NCI-H2196 treated with DMSO at 0.1 percent for 48 hours (cell line): ENCODE measurements around the gene IGLL5.

Experiments
- DNase-seq: peaks from one replicate; lab custom pipeline; 2025; ENCODE audit not compliant: unreplicated experiment; lab: John Stamatoyannopoulos, UW

IGLL5 gene

GRCh38 chr22:22858559-22858937, 29.1 kb upstream of the IGLL5 start:
- no peak for DNase-seq

- no peak for DNase-seq
These were observed 24.6 kb upstream of the IGLL5 start for GRCh38 chr22:22863001-22863400.

- DNase-seq: no peak
These were observed 22.1 kb upstream of the IGLL5 start for GRCh38 chr22:22865311-22866072.

GRCh38 chr22:22866381-22867111, 21.1 kb upstream of the IGLL5 start:
- DNase-seq: no peak

- DNase-seq: no peak
These were observed 19.5 kb upstream of the IGLL5 start for GRCh38 chr22:22867996-22868715.

- DNase-seq: no peak
These were observed 16.8 kb upstream of the IGLL5 start for GRCh38 chr22:22870577-22871404.

GRCh38 chr22:22871536-22872278, 15.9 kb upstream of the IGLL5 start:
- DNase-seq: no peak

GRCh38 chr22:22872722-22873708, 14.6 kb upstream of the IGLL5 start:
- DNase-seq: no peak

GRCh38 chr22:22877523-22878210, 9.9 kb upstream of the IGLL5 start:
- peak; percentile 6 for DNase-seq

GRCh38 chr22:22878211-22878570, 9.4 kb upstream of the IGLL5 start:
- no peak for DNase-seq

- DNase-seq: no peak
These were observed 8.6 kb upstream of the IGLL5 start for GRCh38 chr22:22878801-22879674.

- DNase-seq: no peak
These were observed 7.9 kb upstream of the IGLL5 start for GRCh38 chr22:22879675-22880155.

GRCh38 chr22:22880645-22881044, 7.0 kb upstream of the IGLL5 start:
- no peak for DNase-seq

GRCh38 chr22:22881116-22882000, 6.3 kb upstream of the IGLL5 start:
- DNase-seq: no peak

- no peak for DNase-seq
These were observed 5.4 kb upstream of the IGLL5 start for GRCh38 chr22:22882033-22882717.
